ENCODE measurements around the gene NDRG2.

DNA sequence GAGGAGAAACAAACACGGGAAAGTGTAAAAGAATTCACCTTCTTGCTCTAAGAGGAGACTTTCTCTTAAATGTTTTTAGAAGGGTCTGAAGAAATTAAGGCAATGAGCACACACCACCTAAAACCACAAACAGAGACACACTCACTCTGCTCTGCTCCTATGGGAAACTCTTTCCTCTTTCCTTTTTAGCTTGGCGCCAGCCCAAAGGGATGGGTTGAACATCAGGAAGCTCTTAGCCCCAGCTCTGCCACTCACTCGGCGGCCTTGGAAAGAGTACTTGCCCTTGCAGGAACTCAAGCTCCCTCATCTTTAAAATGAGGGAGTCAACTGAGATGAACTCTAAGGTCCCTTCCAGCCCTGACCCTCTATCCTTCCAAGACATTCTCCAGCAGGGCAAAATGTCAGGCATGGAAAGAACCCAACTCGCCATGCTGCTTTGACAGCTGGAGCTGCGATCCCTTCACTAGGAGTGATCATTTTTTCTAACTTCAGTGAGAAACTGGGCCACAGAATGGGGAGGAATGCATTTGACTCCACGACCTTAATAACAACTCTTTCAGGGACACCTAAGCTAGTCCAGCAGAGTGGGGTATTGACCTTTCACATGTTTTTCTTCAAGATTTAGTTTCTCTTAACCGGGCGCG lies 31.8 kb upstream of the NDRG2 start:
- TF ChIP-seq, protein P1, sequence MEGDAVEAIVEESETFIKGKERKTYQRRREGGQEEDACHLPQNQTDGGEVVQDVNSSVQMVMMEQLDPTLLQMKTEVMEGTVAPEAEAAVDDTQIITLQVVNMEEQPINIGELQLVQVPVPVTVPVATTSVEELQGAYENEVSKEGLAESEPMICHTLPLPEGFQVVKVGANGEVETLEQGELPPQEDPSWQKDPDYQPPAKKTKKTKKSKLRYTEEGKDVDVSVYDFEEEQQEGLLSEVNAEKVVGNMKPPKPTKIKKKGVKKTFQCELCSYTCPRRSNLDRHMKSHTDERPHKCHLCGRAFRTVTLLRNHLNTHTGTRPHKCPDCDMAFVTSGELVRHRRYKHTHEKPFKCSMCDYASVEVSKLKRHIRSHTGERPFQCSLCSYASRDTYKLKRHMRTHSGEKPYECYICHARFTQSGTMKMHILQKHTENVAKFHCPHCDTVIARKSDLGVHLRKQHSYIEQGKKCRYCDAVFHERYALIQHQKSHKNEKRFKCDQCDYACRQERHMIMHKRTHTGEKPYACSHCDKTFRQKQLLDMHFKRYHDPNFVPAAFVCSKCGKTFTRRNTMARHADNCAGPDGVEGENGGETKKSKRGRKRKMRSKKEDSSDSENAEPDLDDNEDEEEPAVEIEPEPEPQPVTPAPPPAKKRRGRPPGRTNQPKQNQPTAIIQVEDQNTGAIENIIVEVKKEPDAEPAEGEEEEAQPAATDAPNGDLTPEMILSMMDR (IDR thresholded peaks at IDR 0.05): no peak
- no peak for TF ChIP-seq POLR2A (IDR thresholded peaks at IDR 0.05)
